MCF 10A (cell line): Measurements from ENCODE around the gene HIVEP1. TPM values are rescaled to one million over a fixed set of nuclear protein-coding genes. Genes with fewer than 3 reads are reported as not detected.

Experiments
- BruUV-seq: library from RNA; stranded (reverse); fragments of 400-500 nt; replicated peaks from 2 replicates; lab custom pipeline; 2021; lab: Mats Ljungman, UMichigan
- CTCF ChIA-PET: fragments of 300-600 bp; sonication (Branson Sonifier 250); formaldehyde crosslinking; extraction: SDS; loops from one replicate; lab custom pipeline; 2021; ENCODE audit warnings: antibody characterized with exemption, inconsistent platforms; lab: Yijun Ruan, JAX
- POLR2A ChIA-PET: fragments of 300-600, 350-650 bp; sonication (Branson Sonifier 250); formaldehyde crosslinking; extraction: SDS; loops from one replicate; lab custom pipeline; 2020; ENCODE audit warnings: antibody characterized with exemption, inconsistent platforms; lab: Yijun Ruan, JAX
- DNase-seq: peaks from one replicate; pipeline ENCODE4 v3.0.0-alpha.2; 2018; ENCODE audit not compliant: unreplicated experiment
- H3K27ac Mint-ChIP-seq: one replicate; pipeline ENCODE4 v1.8.0; 2022; ENCODE audit warnings: mild to moderate bottlenecking, low read depth, mixed read lengths; ENCODE audit not compliant: unreplicated experiment
- H3K27me3 Mint-ChIP-seq: one replicate; pipeline ENCODE4 v1.8.0; 2022; ENCODE audit warnings: mixed read lengths; ENCODE audit not compliant: insufficient read depth, unreplicated experiment
- H3K36me3 Mint-ChIP-seq: one replicate; pipeline ENCODE4 v1.8.0; 2022; ENCODE audit warnings: mild to moderate bottlenecking, moderate library complexity, mixed read lengths; ENCODE audit not compliant: insufficient read depth, unreplicated experiment
- H3K4me1 Mint-ChIP-seq: one replicate; pipeline ENCODE4 v1.8.0; 2022; ENCODE audit warnings: mixed read lengths; ENCODE audit not compliant: insufficient read depth, unreplicated experiment
- H3K4me3 Mint-ChIP-seq: one replicate; pipeline ENCODE4 v1.8.0; 2022; ENCODE audit warnings: mild to moderate bottlenecking, moderate library complexity, mixed read lengths; ENCODE audit not compliant: unreplicated experiment
- H3K9me3 Mint-ChIP-seq: one replicate; pipeline ENCODE4 v1.8.0; 2022; ENCODE audit warnings: mixed read lengths; ENCODE audit not compliant: unreplicated experiment
- intact Hi-C: fragments of 100-400 bp; cut with micrococcal nuclease; formaldehyde crosslinking; loops from 2 replicates; pipeline ENCODE4 v1.14.1; 2022
- total RNA-seq: library from RNA; stranded (reverse); gene quantifications from 2 replicates; pipeline ENCODE4 v1.2.3, GENCODE V29; 2022
- TF ChIP-seq, protein P1 (sequence below): fragments of 200-600 bp; IDR thresholded peaks from one replicate; pipeline ENCODE4 v1.8.0; 2022; ENCODE audit warnings: antibody characterized with exemption, mild to moderate bottlenecking; ENCODE audit not compliant: unreplicated experiment

HIVEP1 gene
- total RNA-seq, 1 experiment from 2014 or later, result 19.1 TPM

DNA sequence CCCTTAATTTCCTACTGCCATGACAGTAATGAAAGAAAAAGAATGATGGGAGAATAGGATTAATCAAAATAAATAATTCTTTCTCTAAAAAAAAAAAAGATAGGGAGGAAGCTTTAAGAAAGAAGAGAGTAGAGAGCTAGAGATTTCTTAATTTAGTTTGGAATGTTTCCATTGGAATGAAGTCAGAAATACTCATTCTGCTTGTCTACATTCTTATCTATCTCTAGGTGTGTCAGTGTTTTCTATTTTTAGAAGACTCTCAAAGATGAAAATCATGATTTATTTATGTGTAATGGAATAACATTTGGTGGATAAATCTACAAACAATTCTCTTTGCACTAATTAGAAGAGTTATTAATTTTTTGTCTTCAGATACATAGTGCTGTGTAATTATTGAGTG lies 38.0 kb upstream of the HIVEP1 start:
- H3K27ac Mint-ChIP-seq, result no peak overlapping the region

DNA sequence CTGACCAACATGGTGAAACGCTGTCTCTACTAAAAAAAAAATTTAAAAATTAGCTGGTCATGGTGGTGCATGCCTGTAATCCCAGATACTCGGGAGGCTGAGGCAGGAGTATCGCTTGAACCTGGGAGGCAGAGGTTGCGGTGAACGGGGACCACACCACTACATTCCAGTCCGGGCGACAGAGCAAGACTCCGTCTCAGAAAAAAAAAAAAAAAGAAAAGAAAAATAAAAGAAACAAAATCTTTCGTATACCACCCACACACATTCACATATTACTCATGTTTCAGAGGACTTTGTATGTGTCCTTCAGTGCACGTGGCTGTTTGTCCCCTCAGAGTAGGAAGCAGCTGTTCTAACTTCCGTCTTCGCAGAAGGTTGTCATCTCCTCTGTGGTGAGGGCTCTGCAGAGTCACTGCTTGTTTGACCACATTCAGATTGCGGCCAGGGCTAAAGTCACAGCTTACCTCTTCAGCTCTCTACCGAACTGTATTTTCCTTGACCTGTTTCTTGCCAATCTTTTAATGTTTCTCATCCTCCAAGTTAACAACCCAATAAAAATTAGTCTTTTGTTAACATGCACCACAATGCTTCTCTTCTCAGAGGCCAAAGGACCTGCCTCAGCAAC lies 36.6 kb upstream of the HIVEP1 start:
- Mint-ChIP-seq H3K27me3 (no peaks in the 10 kb centered on the region), H3K4me3 (no peak overlapping the region), H3K36me3 (no peaks in the 10 kb centered on the region), H3K4me1 (peaks cover 9% of the 10 kb centered on the region), H3K9me3 (no peaks in the 10 kb centered on the region), H3K27ac (no peak overlapping the region)
- intact Hi-C loops, result no loop called here
- ChIA-PET POLR2A (interaction anchor here (0.5 to 2.6 kb wide), 3 partner anchors 12 to 281 kb away, joined by 3 to 24 read pairs (median 3); no protein-coding TSS in a partner anchor), CTCF (interaction anchor here (0.5 kb wide), 1 partner anchor 636 kb away, joined by 3 read pairs; no protein-coding TSS in a partner anchor)
- no peak for DNase-seq
- TF ChIP-seq, protein P1, sequence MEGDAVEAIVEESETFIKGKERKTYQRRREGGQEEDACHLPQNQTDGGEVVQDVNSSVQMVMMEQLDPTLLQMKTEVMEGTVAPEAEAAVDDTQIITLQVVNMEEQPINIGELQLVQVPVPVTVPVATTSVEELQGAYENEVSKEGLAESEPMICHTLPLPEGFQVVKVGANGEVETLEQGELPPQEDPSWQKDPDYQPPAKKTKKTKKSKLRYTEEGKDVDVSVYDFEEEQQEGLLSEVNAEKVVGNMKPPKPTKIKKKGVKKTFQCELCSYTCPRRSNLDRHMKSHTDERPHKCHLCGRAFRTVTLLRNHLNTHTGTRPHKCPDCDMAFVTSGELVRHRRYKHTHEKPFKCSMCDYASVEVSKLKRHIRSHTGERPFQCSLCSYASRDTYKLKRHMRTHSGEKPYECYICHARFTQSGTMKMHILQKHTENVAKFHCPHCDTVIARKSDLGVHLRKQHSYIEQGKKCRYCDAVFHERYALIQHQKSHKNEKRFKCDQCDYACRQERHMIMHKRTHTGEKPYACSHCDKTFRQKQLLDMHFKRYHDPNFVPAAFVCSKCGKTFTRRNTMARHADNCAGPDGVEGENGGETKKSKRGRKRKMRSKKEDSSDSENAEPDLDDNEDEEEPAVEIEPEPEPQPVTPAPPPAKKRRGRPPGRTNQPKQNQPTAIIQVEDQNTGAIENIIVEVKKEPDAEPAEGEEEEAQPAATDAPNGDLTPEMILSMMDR, result no peak
- no TSS peak for BruUV-seq

More for the DNA sequence above, 38.0 kb upstream of the HIVEP1 start:
- Mint-ChIP-seq H3K36me3 (no peaks in the 10 kb centered on the region), H3K4me3 (no peak overlapping the region), H3K27me3 (no peaks in the 10 kb centered on the region), H3K9me3 (no peaks in the 10 kb centered on the region), H3K4me1 (peaks cover 9% of the 10 kb centered on the region)
- TF ChIP-seq, protein P1, result no peak
- ChIA-PET CTCF (interaction anchor here (0.6 kb wide), 1 partner anchor 318 kb away, joined by 4 read pairs; no protein-coding TSS in a partner anchor), POLR2A (interaction anchor here (0.5 to 2.6 kb wide), 6 partner anchors 10 to 271 kb away, joined by 3 to 24 read pairs (median 3); no protein-coding TSS in a partner anchor)
- intact Hi-C loops, result no loop called here
- no peak for DNase-seq
- BruUV-seq, result no TSS peak

DNA sequence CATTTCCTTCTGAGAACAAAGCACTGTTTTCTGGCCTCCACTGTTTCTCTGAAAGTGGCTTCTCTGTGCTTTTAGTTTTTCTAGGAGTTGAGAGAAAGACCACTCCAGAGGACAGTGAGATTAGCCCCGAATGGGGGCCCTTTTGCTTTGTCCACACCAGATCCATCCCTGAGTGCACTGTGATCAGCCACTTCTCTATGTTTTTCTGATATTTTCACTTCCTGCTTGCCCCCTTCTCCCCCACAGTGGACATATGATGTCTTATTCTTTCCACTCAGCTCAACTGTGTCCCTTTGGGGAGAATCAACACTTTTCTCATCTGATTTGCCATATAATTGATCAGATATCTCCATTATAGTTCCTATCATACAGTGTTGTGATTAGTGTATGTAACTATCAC lies 35.6 kb upstream of the HIVEP1 start:
- no peaks in the 10 kb centered on the region for H3K27me3 Mint-ChIP-seq
- no TSS peak for BruUV-seq
- TF ChIP-seq, protein P1, result no peak
- H3K4me3 Mint-ChIP-seq, result no peak overlapping the region
- no peak for DNase-seq
- CTCF ChIA-PET, result no interaction called here
- no peak overlapping the region for H3K27ac Mint-ChIP-seq
- H3K36me3 Mint-ChIP-seq, result no peaks in the 10 kb centered on the region
- POLR2A ChIA-PET, result no interaction called here
- intact Hi-C loops, result no loop called here
- H3K9me3 Mint-ChIP-seq, result no peaks in the 10 kb centered on the region
- H3K4me1 Mint-ChIP-seq, result peaks cover 9% of the 10 kb centered on the region

DNA sequence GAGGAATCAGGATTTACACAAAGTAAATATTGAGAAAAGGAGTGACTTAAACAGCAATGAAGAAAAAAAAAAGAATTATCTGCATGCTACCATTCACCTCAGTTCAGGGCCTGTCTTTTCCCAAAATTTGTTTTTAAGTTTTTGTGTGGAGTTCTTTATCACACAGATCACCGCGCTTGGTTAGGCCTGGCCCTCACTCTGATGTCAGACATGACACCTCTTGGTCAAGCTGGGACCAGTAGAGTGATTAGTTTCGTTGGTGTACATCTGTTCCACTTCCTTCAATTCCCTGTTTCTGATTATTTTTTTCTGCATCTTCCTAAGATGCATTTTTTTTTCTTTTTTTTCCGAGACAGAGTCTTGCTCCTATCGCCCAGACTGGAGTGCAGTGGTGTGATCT lies 34.9 kb upstream of the HIVEP1 start:
- TF ChIP-seq, protein P1, result no peak
- H3K27ac Mint-ChIP-seq, result no peak overlapping the region
- peaks cover 9% of the 10 kb centered on the region for H3K4me1 Mint-ChIP-seq
- no peaks in the 10 kb centered on the region for H3K9me3 Mint-ChIP-seq
- H3K27me3 Mint-ChIP-seq, result no peaks in the 10 kb centered on the region
- ChIA-PET CTCF (no interaction called here), POLR2A (no interaction called here)
- H3K36me3 Mint-ChIP-seq, result no peaks in the 10 kb centered on the region
- intact Hi-C loops, result no loop called here
- BruUV-seq, result no TSS peak
- H3K4me3 Mint-ChIP-seq, result no peak overlapping the region
- DNase-seq, result no peak
